ENCODE results near the gene DKKL1.

Gene DKKL1

DNA sequence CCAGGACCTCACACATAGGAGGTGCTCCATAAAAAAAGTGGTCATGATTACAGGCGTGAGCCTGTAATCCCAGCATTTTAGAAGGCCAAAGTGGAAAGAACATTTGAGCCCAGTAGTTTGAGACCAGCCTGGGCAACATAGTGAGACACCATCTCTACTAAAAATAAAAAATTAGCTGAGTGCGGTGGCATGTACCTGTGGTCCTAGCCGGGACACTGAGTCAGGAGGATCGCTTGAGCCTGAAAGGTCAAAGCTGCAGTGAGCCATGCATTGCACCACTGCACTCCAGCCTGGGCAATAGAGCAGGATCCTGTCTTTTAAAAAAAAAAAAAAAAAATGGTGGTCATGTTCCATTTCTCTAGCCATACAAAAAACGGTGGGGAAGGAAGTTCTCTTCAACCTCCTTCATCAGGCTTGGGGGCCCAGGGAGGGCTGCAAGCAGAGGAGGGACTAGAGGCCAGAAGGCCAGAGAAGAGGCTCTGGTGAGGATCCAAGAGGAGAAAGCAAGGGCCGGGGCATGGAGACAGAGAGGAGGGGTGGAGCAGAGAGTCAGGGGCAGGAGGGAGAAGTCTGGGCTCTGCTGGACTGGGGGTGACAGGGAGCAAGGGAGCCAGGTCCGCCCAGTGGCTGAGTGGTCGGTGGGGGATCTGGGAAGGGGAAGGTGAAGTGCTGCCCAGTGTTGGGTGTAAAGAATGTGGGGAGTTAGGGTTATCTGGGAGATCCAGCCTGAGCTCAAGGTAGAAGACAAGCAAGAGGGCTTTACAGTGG lies 33.2 kb downstream of the DKKL1 start:
- DNase-seq = no peak

DNA sequence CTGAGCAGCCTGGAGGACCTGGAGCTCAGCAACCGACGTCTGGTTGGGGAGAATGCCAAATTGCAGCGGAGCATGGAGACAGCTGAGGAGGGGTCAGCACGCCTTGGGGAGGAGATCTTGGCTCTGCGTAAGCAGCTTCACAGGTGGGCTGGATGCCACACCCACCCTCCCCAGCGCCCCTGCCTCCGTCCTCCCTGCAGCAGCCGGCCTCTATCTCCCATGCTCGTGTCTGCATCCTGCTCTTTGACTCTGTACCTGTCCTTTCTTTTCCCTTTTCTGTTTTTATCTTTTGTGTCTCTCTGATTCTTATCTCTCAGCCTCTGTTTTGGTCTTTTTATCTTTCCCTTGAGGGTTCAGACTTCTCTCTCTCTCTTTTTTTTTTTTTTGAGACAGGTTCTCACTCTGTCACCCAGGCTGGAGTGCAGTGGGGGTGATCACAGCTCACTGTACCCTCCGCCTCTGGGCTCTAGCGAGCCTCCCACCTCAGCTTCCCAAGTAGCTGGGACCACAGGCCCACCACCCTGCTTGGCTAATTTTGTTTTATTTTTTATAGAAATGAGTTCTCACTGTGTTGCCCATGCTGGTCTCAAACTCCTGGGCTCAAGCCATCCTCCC lies 34.4 kb downstream of the DKKL1 start:
- DNase-seq = no peak

DNA sequence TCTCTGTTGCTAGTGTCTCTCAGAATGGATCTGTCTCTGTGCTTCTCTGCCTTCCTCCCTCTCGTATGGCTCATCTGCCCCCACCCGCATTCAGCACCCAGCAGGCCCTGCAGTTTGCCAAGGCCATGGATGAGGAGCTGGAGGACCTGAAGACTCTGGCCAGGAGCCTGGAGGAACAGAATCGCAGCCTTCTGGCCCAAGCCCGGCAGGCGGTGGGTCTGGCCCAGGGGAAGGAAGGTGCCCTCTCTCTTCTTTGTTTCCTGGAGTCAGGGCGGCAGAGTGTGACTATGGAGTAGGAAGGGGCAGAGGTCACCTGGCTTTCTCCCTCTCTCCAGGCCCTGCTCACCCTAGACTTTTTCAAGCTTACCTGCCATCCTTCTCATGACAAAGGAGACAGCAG lies 35.3 kb downstream of the DKKL1 start:
- no peak for DNase-seq

DNA sequence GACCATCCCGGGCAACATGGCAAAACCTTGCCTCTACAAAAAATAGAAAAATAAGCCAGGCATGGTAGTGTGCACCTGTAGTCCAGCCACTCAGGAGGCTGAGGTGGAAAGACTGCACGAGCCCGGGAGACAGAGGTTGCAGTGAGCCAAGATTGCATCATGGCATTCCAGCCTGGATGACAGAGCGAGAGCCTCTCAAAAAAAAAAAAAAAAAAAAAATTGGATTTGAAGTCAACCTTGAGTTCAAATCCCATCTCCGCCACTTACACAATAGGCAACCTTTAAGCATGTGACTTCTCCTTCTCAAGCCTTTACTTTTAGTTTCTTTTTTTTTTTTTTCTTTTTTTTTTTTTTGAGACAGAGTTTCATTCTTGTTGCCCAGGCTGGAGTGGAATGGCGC lies 36.4 kb downstream of the DKKL1 start:
- DNase-seq = no peak

DNA sequence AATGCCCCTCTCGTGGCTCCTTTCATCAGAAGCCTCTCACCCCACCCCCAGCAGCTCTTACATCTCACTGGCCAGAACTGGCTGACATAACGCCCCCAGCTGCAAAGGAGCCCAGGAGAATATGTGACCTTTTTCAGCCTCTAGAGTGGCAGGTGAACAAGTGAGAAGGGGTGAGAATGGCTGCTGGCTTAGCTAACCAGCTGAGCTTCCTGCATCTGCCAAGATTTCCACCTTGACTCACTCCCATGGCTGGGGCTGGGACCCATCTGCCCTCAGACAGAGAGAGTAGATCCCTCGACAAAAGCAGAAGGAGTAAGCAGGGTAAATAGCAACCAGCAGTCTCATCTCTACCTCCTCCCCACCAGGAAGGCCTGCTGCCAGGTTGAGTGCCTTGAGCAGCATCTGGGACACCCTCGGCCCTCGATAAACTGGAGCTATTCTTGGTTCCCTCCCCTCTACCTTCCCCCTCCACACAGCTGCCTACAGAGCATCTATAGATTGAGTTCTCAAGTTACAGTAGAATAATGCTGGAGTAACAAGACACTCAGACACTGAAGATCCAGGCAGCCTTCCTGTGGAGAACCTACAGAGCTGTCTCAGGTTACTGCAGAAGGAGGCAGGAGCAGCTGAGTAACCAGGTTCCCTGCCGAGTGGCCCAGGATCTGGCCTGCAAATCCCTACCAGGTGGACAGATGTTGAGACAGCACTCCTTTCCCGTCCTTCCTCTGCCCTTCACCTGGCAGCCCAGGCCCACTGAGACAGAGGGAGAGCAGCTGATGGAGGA lies 39.9 kb downstream of the DKKL1 start:
- DNase-seq = peak; percentile 99

DNA sequence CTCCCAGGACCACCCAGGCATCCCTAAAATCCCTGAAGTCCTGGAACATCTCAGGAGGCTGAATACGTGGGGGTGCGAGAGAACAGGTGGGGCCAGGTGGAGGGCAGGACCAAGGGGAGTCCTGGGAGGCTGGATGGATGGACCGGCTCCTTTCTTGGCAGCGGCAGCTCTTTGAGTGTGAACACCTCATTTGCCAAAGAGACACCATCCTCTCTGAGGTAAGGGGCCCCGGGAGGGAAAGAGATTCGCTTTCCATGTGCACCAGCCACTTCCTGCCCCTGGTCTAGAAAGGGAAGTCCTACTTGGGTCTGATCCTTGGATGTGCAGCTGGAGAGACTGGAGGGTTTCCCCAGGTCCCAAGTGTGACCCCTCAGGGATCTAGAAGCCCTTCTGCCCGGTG lies 43.4 kb downstream of the DKKL1 start:
- DNase-seq = no peak

DNA sequence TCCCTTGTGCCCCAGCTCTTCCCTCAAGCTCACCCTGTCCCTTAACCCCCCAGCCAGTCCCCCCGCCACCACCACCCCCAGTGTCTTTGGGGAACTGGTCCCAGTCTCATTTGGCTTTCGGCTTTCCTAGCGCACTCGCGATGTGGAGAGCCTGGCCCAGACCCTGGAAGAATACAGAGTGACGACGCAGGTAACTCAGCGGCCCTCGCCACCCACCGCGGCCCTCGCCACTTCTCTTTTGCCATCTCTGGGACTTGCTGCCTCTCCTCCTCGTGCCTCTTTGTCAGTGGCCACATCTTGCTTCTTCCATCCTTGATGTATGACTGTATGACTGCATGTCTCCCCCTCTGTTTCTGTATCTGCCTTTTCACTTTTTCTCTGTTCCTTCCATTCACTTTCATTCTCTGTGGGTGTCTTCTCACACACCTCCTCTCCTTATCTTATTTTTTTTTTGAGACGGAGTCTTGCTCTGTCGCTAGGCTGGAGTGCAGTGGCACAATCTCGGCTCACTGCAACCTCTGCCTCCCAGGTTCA lies 43.9 kb downstream of the DKKL1 start:
- no peak for DNase-seq

DNA sequence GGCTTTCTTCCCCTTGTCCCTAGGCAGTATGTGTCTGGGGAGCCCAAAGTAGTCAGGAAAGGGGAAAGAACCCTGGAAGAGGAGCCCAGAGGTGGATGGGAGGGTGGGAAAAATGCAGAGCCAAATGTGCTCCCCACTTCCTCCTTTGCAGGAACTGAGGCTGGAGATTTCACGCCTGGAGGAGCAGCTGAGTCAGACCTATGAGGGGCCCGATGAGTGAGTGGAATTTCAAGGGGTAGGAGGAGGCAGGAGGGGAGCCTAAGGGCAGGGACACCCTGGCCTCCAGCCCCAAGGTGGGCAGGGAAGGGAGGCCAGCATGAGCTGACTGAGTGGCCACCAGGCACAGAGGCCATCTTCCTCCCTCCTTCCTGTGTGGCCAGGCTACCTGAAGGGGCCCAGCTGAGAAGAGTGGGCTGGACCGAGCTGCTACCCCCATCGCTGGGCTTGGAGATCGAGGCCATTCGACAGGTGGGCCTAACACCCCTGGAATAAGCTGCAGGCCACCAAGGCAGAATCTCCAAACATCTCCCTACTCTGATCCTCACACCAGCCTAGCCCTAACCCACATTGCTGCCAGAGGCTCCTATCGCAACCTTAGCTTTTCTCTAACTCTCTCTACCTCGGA lies 45.3 kb downstream of the DKKL1 start:
- DNase-seq = no peak

DNA sequence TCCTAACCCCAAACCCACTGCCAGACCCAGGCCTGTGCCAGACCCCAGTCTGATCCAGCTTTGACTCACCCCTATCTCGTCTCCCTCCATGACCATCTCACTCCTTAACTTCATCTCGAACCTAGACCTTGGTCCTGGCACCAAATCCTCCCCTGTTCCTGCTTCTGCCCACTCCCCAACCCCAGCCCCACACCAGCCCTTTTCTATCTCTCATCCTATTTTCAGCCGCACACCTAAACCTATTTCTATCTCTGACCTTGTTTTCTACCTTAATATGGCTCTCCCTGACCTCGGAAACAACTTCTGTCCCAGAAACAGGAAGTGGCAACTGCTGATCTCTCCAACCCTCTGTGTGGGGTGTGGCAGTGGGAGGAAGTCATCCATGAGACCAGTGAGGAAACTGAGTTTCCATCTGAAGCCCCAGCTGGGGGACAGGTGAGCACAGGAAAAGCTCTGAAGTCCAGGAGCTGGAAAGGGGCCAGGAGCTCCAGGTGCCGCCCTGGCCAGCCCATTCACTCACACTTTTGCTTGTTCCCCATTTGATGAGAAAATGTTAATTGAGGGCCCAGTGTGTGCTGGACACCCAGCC lies 45.9 kb downstream of the DKKL1 start:
- peak; percentile 57 for DNase-seq

DNA sequence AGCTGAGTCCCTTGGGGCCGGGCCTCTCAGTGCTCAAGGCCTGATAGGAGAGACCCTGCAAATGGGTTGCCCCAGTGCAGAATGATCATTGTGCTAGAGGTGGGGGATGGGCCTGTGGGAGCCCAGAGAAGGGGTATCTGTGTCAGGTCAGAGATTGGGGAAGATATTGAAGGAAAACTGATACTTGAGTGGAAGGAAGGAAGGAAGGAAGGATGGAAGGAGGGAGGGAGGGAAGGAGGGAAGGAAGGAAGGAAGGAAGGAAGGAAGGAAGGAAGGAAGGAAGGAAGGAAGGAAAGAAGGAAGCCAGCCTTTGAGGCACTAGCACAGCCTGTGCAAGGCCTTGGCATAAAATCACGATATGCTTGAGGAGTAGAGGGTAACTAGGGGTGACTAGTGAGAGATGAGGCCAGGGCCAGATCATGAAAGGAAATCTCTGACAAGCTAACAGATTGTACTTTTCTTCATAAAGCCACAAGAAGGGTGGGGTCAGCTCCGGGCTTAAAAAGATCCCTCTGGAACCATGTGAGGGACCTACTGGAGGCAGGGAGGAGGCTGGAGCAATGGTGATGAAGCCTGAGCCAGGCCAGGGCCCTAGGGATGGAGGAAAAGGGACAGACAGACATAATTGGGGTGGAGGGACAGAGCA lies 48.1 kb downstream of the DKKL1 start:
- DNase-seq = no peak

DNA sequence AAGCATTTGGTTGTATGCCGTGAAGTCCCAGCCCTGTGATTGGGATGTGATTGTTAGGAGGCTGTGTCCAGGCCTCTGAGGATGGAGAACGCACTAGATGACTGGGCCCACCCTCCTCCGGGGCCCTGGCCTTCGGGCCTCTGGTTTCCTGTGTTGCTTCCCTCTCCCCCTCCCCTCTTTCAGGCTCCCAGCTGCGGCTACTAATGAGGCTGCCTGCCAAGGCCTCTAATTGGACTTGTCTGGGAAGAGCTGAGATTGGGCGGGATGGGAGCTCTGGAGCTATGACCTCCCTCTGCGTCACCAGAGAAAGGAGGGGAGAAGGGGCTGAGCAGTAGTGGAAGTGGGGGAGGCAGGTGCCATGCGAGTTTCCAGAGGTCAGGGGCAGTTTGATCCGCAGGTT lies 49.7 kb downstream of the DKKL1 start:
- peak; percentile 88 for DNase-seq

DNA sequence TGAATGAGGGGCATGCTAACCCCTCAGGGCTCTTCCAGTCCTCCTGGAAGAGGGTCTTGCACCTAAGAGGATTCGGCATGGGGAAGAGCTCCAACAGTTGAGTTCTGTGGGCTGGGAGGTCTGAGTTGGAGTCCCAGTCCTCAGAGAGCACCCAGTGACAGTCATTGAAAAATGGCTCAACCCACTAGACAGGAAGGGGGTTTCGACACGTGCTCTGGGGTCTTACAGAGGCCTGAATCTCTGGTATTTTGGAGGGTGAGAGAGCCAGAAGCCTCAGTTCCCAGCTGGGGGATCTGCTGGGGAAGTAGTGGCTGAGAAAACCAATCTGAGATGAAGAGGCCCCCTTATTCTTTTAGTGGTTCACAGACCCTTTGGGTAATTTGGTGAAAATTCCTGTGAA lies 50.6 kb downstream of the DKKL1 start:
- no peak for DNase-seq

DNA sequence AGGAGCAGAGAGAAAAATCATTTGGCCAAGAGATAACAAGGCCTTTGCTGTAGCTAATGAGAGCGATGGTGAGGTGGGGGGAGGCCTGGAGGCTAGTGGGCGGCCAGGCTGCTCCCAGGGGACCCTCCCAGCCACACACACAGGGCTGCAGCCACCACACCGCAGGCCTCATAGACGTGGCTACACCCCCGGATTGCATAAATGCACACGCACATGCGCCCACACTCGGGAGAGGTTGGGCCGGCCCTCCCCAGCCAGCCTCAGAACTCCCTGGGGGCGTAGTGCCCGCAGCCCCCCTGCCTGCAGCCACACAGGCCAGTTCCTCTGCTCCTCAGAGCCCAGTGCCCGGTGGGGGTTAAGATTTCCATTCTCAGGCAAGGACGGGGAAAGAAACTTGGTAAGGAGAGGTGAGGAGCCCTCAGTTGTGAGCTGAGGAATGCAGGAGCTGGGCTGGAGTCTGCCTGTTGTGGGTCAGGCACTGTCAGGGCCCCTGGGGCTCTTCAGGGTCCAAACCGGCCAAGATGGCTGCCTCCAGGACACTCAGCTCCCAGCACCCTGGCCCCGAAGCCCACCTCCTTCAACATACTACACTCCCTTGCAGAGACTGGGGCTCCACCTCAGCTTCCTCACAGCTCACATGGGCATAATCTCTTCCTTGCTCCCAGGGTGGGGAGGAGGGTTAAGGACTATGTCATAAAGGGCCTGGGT lies 51.6 kb downstream of the DKKL1 start:
- no peak for DNase-seq

DNA sequence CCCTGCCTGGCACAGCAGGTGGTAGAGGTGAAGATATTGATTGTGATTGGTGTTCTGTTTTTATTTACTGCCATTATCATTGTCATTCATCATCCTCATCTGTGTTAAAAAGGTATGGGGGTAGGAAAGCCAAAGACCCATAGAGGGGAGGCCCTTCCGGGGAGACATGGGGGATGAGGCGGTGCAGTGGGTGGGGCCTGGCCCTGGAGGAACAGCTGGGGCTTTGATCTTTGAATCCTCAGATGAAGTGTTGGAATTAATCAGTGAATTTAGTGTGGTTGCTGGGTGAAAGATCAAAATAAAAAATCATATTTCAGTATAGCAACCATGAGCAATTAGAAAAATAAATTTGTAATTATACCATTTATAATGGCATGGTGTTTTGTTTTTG lies 52.1 kb downstream of the DKKL1 start:
- no peak for DNase-seq

DNA sequence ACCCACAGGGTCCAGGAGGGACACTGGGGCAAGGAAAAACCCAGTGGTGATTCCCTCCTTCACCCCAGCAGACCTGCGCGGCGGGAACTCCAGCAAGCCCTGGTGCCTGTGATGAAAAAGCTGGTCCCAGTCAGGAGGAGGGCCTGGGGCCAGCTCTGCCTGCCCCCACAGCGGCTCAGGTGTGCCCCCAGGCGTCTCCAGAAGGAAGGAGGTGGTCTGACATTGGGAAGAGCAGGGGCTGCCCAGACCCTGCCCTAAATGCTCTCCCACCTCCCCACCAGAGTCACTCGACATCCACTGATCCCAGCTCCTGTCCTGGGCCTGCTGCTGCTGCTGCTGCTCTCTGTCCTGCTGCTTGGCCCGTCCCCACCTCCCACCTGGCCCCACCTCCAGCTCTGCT lies 53.4 kb downstream of the DKKL1 start:
- DNase-seq = no peak

DNA sequence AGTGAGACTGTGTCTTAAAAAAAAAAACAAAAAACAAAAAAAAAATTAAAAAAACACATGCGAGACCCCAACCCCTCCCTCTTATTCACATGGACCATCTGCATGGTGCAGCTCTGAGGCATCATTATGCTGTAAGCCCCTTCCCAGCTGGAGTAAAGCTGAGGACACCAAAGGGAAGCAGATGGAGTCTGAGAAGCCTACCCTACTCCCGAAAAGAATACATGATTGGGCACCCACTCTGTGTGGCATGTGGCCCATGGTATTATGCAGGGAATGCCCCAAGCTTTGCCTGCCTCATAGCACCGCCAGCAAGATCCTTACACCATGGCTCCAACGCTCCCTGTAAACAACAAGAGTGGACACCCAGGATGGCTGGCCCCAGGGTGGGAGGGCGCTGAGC lies 54.8 kb downstream of the DKKL1 start:
- DNase-seq = no peak

DNA sequence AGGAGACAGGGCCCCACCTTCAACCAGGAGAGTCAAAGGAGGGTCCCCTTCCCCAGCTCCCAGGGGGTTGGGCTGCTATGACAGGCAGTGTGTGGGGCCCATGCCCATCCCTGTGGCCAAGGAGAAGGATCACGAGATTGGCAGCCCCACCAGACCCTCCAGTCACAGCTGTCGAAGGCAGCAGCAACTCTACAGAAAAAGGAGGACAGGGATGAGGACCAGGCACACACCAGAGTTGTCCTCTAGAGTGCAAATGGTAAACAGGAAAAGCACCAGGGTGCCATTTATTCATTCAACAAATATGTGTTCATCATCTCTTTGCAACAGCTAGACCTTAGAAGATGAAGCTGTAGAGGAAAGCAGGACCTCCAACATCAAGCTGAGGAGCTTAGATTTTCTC lies 55.5 kb downstream of the DKKL1 start:
- no peak for DNase-seq

DNA sequence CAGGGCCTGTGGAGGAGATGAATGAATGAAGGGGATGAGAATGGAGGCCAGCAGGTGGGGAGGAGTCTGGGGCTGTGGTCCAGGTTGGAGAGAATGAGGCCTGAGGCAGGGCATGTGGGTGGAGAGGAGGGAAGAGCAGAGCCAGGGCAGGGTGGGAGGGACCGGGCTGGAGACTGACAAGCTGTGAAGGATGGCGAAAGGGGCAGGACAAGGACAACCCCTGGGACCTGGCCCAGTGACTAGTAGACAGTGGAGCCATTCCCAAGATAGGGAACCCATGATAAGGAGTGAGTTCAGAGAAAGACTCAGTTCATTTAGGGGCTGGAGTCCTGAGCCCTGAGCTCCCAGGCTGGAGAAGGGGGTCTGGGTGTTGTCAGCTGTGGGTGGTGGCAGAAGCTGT lies 56.5 kb downstream of the DKKL1 start:
- no peak for DNase-seq

DNA sequence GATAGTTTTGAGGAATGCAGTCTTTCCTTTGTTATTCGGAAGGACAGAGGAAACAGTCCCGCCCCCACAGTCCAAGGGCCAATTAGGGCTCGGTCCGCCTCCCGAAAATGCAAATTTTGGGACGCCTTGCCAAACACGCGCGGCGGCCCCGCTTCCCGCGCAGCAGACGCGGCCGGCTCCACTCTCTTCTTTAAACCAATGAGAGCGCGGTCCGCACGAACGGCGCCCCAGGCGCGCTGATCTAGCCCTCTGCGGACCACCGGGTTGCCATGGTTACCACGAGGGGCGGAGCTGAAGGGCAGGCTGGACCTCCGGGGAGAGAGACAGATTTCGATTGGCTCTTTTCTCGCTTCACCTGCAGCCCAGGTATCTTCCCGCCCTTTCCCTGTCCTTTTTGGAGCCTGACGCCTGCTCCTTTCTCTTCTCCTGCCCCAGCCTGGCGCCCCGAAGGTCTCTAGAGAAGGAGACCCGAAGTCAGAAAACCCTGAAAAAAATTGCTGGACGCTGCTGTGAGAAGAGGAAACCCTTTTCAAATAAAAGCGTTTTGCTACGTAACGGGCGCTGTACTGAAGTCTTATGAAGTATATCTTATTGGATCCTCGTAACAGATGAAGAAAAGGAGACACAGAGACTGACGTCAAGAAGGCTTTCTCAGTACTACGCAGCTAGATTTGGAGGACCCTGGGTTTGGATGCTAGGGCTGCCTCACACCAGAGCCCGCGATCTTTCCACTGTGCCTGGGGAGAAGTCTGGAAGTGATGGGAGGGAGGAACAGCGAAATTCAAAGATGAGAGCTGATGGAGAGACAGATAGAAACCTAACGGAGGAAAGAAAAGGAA lies 57.6 kb downstream of the DKKL1 start:
- peak; percentile 89 for DNase-seq

DNA sequence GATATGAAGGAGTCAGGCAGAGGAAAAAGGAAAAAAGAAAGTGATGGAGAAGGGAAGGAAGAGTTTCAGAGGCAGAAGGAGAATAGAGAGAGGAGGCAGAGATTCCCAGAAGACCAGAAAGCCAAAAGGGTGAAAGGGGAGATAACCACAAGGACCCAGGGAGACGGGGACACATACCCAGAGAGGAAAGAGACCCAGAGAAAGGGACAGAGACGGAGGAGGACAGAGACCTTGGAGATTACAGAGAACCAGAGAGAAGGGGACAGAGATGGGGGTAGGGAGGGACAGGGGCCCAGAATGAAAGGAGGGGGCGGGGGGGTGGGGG lies 58.2 kb downstream of the DKKL1 start:
- no peak for DNase-seq

Measured in NCI-H146 (cell line).